Stimulated activated CD4-positive, alpha-beta T cell treated with anti-CD3 and anti-CD28 coated beads, TNF-alpha, amount 100 ng/mL, for 48 hours (primary cell): ENCODE measurements around the gene CNOT6.

Experiments used
- DNase-seq, 3 donors: peaks; one replicate each; pipeline ENCODE4 v3.0.0-alpha.2; 2020; ENCODE audit warnings: low read depth in 3 of 3

CNOT6 gene

DNA sequence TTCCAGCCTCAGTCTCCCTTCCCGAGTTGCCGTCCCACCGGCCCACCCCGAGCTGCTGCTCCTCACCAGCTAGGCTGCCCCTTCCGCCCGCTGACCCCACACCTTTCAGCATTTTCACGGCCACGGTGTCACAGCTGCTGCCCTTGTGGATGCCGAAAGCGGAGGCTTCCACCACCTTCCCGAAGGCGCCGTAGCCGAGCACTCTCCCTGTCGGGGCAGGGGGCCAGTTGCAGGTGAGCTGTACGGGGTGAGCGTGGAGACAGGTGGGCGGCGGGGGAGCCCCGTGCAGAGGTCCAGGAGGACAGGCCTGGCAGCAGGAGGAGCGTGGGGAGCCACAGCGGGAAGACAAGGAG lies 125.4 kb downstream of the CNOT6 start:
- no peak for DNase-seq

DNA sequence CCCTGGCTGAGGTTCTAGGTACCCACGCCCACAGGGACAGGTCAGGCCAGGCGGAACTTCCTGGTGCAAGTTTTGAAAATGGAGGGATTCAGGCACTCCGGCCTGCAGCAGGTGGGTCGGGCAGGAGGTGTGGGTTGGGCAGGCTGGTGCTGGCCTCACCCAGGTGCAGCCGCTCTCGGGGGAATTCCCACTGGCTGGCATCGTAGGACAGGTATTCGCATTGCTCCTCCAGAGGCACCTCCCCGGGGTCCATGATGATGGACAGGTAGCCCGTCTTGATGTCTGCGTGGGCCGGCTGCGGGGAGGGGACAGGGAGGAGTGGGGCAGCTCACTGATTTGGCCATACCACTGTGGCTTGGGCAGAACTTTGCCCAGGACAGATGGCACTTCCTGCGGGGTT lies 125.8 kb downstream of the CNOT6 start:
- DNase-seq = no peak

DNA sequence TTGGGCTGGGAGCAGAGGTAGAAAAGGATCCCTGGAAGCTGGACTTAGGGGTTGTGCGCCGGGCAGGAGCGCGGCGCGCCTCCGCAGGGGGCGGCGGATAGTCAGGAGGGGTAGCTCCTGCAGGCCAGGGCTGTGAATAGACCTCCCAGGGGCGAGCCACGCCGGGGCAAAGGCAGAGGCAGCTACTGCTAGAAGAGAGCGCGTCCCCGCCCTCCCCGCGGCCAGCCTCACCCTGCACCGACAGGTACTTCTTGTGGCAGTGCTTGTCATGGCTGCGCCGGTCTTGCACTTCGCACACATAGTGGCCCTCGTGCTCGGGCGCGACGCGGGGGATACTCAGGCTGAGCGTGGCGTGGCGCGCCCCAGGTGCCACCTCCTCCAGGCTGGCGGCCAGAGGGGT lies 127.1 kb downstream of the CNOT6 start:
- no peak for DNase-seq

DNA sequence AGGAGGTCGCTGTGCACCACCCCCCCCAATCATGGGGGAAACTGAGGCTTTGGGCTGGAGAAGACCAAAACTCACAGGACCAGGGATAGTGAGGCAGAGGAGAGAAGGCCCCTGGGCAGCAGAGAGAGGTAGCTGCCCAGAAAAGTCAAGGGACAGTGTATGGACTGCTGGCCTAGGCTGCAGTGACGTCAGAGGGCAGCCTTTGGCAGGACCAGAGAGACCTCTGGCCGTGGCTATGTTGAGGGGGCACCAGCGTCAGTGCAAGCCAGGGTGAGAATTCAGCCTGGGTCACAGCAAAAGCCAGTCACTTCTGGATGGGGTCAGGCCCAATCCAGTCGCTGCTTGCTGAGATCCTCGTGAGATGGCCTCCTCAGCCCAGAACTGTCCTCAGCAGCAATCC lies 128.7 kb downstream of the CNOT6 start:
- no peak for DNase-seq

DNA sequence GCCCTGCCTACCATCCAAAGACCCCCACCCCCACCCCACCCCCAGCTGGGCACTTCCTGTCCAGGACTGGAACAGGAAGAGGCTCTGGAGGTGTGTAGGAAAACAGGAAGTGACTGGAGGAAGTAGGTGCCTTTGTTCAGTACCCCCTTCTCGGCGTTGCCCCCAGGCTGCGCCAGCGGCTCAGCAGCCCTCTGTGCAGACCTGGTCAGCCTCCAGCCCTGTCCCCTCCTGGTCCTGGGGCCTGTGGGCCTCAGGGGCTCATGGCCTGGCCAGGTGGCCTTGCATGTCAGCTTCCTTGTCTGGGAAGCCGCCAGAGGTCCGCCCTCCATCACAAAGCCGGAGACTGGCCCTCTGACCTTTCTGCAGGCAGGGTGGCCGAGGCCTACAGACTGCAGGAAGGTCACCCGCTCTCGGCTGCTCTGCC lies 129.2 kb downstream of the CNOT6 start:
- no peak for DNase-seq

DNA sequence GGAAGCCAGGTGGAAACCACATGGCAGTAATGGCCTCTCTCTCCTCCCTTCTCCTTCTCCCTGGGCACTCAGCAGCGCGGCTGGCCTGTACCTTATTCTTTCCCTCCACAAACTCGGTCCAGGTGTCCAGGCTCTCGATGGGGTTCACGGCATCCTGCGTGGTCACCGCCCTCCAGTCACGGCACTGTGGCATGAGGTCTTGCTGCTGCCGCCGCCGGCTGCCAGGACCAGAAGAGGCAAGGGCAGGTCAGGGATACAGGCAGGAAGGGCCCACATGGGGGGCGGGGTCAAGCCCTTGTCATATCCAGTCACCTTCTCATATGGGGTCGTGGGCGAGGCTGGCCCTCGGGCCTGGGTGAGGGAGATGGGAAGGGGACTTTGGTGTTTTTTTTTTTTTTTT lies 129.7 kb downstream of the CNOT6 start:
- DNase-seq = no peak

DNA sequence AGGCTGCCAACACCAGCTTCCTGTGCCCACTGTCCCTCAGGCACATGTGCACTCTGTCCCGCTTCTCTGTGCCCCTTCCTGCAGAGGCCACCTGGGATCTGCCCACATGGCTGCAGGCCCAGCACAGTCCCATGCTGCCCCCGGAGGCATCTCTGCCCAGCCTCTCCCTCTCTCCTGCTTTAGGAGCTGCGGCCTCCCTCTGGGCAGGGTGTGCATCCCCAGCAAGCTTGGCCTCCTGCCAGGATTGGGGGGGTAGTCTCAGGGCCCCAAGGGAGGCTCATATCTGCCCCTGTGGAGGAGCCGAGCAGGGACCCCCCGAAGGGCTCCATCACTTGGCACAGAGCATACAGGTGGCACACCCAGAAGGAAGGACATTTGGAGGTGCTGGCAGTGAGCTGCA lies 130.4 kb downstream of the CNOT6 start:
- DNase-seq = no peak

DNA sequence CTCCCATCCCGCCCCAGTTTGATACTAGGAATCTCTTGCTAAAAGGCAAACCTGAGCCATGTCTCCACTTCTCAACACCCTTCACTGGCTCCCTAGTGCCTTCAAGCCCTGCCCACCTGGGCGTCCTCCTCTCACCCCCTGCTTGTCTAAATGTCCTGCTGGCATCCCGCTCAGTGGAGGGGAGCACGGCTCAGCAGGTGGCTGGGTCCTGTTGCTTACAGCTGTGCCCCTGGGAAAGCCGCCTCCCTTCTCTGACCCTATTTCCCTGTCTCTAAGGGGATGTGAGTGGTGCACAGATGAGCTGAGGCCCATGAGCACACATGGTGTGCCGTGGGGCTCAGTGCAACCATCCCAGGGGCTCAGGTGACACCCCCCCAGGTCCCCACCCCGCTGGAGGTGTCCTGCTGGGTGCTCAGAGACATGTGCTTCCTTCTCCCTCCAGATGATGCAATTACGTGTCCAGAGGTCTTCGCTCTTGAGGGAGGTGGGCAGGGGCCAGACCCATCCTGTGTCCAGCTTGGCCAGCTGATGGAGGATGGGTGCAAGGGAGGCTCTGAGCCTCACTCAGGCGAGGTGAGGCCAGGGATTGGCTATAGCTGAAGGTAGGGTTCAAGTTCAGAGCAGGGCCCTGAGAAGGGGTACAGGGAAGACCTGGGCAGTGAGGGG lies 131.1 kb downstream of the CNOT6 start:
- DNase-seq = no peak

DNA sequence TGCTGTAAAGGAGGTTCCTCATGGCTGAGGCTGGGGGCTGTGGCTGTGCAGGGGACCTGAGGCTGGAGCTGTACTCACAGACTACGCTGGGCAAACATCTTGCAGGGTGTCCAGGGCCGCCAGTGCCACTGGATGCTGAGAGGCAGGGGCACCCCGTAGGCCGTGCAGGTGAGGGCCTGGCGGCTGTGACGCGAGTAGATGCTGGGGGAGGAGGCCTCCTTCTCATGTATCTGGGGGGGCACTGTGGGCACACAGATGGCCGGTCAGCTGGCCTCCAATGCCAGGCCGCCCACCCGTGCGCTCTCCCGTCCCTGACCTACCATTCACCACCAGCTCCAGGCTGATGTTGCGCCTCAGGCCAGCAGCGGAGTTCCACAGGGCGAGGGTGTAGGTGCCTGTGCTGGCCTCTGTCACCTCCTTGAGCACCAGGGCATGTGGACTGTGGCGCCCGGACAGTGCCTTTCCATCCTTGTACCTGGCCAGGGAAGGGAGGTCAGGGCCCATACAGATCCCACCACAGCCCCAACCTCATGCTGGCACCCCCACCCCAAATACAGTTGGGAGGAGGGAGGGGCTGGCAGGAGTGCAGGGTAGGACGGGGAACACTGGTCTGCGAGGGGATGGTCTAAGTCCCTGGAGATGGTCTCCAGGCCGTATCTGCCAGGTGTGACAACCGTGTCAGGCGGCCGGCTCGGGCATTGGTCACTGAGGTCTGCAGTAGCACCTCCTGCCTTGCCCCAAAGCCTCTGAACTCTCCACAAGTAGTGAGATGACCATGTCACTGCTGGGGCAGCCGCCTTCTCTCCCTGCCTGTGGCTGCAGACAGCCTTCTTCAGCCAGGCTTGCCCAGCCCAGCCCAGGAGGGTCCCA lies 131.8 kb downstream of the CNOT6 start:
- no peak for DNase-seq

DNA sequence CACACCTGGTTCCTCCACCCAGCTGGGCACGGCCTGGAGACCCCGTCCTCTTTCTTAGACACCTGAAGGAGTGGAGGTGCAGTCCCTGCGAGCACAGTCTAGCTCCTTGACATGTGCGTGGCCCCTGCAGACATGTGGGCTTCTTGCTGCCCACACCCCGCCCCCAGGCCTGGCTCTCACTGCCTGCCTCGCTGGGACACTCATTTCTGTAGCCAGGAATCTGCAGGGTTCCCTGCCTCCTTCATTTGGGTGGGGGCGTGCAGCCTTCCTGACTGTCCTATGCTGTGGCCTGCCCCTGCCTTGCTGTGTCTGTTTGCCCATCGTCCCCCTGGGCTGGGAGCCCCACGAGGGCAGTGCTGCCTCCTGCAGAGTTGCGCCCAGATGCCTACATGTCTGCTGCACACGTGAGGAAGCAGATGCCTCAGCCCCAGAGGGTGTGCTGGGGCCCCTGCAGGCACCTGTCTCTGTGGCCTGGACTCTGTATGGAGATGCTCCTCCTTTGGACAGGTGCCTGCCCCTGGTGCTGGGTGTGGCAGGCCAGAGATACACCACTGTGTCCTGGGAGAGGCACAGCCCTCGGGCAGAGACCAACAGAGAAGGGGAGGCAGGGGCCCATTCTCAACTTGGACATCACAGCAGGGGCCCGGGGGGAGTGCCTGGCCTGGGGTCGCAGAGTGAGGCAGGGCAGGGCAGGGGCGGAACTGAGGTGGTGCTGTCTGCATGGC lies 132.6 kb downstream of the CNOT6 start:
- DNase-seq = no peak

DNA sequence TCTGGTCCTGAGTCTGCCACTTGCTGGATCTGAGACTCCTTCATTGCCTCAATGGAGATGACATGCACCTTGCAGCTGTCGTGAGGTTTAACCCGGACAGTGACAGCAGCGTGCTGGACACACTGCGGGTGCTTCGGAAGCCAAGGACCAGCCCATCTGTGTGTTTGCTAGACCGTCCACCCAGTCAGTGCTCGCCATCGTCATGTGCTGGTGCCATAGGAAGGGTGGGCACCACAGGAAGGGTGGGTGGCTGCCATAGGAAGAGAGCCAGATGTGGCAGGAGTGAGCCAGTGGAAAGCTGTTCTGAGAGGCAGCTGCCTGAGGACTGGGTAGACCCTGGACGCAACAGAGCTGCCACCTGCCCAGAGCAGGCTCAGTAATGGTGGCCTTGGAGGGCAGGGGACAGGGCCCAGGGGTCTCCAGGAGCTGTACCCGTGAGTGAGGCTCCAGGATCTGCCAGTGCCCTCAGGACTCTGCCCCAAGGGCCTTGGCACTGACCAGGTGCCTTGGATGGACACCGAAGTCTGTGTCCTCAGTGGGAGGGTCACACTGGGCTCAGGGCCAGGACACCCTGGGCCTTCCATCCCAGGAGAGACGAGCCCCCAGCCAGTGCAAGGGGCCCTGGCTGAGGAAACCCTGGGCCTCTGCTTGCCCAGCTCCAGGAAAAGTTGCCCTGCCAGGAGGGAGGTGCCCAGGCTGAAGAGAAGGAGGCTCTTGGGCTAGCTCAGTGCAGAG lies 133.4 kb downstream of the CNOT6 start:
- DNase-seq = no peak
